ENCODE measurements around the gene KPNA6.

KPNA6 gene

GRCh38 chr1:32197837-32198236, 90.0 kb downstream of the KPNA6 start:
- Histone ChIP-seq H3K36me3 (ENCODE audit: control insufficient read depth, insufficient read depth, low read length) (peaks cover 36% of the 10 kb centered on the region), H3K27me3 (ENCODE audit: control insufficient read depth, insufficient read depth, low read length) (no peaks in the 10 kb centered on the region), H3K4me1 (ENCODE audit: control insufficient read depth, insufficient read depth, low read length) (peaks cover 6% of the 10 kb centered on the region), H3K4me3 (ENCODE audit: low read depth, low read length) (no peak overlapping the region), H3K9me3 (ENCODE audit: control insufficient read depth, insufficient read depth, low read length) (no peaks in the 10 kb centered on the region), H3K9ac (ENCODE audit: low read depth, low read length) (no peak overlapping the region)

- Histone ChIP-seq H3K4me1 (ENCODE audit: control insufficient read depth, insufficient read depth, low read length) (peaks cover 6% of the 10 kb centered on the region), H3K4me3 (ENCODE audit: low read depth, low read length) (no peak overlapping the region), H3K36me3 (ENCODE audit: control insufficient read depth, insufficient read depth, low read length) (peaks cover 31% of the 10 kb centered on the region), H3K27me3 (ENCODE audit: control insufficient read depth, insufficient read depth, low read length) (peaks cover under 1% of the 10 kb centered on the region), H3K9me3 (ENCODE audit: control insufficient read depth, insufficient read depth, low read length) (no peaks in the 10 kb centered on the region), H3K9ac (ENCODE audit: low read depth, low read length) (no peak overlapping the region)
Measured at GRCh38 chr1:32198237-32199042, 90.6 kb downstream of the KPNA6 start.

- Histone ChIP-seq H3K9me3 (ENCODE audit: control insufficient read depth, insufficient read depth, low read length) (no peaks in the 10 kb centered on the region), H3K9ac (ENCODE audit: low read depth, low read length) (peak overlapping the region; percentile 14), H3K36me3 (ENCODE audit: control insufficient read depth, insufficient read depth, low read length) (peaks cover 25% of the 10 kb centered on the region), H3K27me3 (ENCODE audit: control insufficient read depth, insufficient read depth, low read length) (peaks cover 8% of the 10 kb centered on the region), H3K4me3 (ENCODE audit: low read depth, low read length) (no peak overlapping the region), H3K4me1 (ENCODE audit: control insufficient read depth, insufficient read depth, low read length) (peaks cover 6% of the 10 kb centered on the region)
Measured at GRCh38 chr1:32199043-32199716, 91.3 kb downstream of the KPNA6 start.

- Histone ChIP-seq H3K9ac (ENCODE audit: low read depth, low read length) (peak overlapping the region; percentile 14), H3K4me3 (ENCODE audit: low read depth, low read length) (peak overlapping the region; percentile 63), H3K27me3 (ENCODE audit: control insufficient read depth, insufficient read depth, low read length) (peaks cover 13% of the 10 kb centered on the region), H3K36me3 (ENCODE audit: control insufficient read depth, insufficient read depth, low read length) (peaks cover 21% of the 10 kb centered on the region), H3K4me1 (ENCODE audit: control insufficient read depth, insufficient read depth, low read length) (peaks cover 7% of the 10 kb centered on the region), H3K9me3 (ENCODE audit: control insufficient read depth, insufficient read depth, low read length) (no peaks in the 10 kb centered on the region)
Measured at GRCh38 chr1:32199717-32200072, 91.8 kb downstream of the KPNA6 start.

GRCh38 chr1:32200226-32201010, 92.6 kb downstream of the KPNA6 start, which contains the start of gene CCDC28B:
Gene CCDC28B, plus strand, starts transcription at chr1:32200595. Its CDS starts 1,341 bp downstream, at chr1:32201936.
- H3K36me3 ChIP-seq (ENCODE audit: control insufficient read depth, insufficient read depth, low read length) = peaks cover 14% of the 10 kb centered on the region
- peak within 1 kb of the TSS; percentile 63 for H3K4me3 ChIP-seq (ENCODE audit: low read depth, low read length)
- H3K9me3 ChIP-seq (ENCODE audit: control insufficient read depth, insufficient read depth, low read length) = no peaks in the 10 kb centered on the region
- H3K27me3 ChIP-seq (ENCODE audit: control insufficient read depth, insufficient read depth, low read length) = peaks cover 16% of the 10 kb centered on the region
- H3K4me1 ChIP-seq (ENCODE audit: control insufficient read depth, insufficient read depth, low read length) = peaks cover 9% of the 10 kb centered on the region
- H3K9ac ChIP-seq (ENCODE audit: low read depth, low read length) = peak within 1 kb of the TSS; percentile 14

- no peaks in the 10 kb centered on the region for H3K9me3 ChIP-seq (ENCODE audit: control insufficient read depth, insufficient read depth, low read length)
- peak overlapping the region; percentile 63 for H3K4me3 ChIP-seq (ENCODE audit: low read depth, low read length)
- peaks cover 16% of the 10 kb centered on the region for H3K27me3 ChIP-seq (ENCODE audit: control insufficient read depth, insufficient read depth, low read length)
- peaks cover 10% of the 10 kb centered on the region for H3K4me1 ChIP-seq (ENCODE audit: control insufficient read depth, insufficient read depth, low read length)
- peaks cover 7% of the 10 kb centered on the region for H3K36me3 ChIP-seq (ENCODE audit: control insufficient read depth, insufficient read depth, low read length)
- no peak overlapping the region for H3K9ac ChIP-seq (ENCODE audit: low read depth, low read length)
Measured at GRCh38 chr1:32201011-32201855, 93.4 kb downstream of the KPNA6 start.

- Histone ChIP-seq H3K4me1 (ENCODE audit: control insufficient read depth, insufficient read depth, low read length) (peaks cover 12% of the 10 kb centered on the region), H3K4me3 (ENCODE audit: low read depth, low read length) (peak overlapping the region; percentile 96), H3K27me3 (ENCODE audit: control insufficient read depth, insufficient read depth, low read length) (peaks cover 16% of the 10 kb centered on the region), H3K9me3 (ENCODE audit: control insufficient read depth, insufficient read depth, low read length) (no peaks in the 10 kb centered on the region), H3K36me3 (ENCODE audit: control insufficient read depth, insufficient read depth, low read length) (no peaks in the 10 kb centered on the region), H3K9ac (ENCODE audit: low read depth, low read length) (peak overlapping the region; percentile 24)
Measured at GRCh38 chr1:32204943-32205361, 97.1 kb downstream of the KPNA6 start.

GRCh38 chr1:32205401-32206370, 97.8 kb downstream of the KPNA6 start, which contains the start of gene IQCC:
Gene IQCC, plus strand, starts transcription at chr1:32205671. Its CDS starts 11 bp downstream, at chr1:32205682.
- Histone ChIP-seq H3K9ac (ENCODE audit: low read depth, low read length) (peak within 1 kb of the TSS; percentile 87), H3K4me1 (ENCODE audit: control insufficient read depth, insufficient read depth, low read length) (peaks cover 12% of the 10 kb centered on the region), H3K4me3 (ENCODE audit: low read depth, low read length) (peak within 1 kb of the TSS; percentile 96)

GRCh38 chr1:32208469-32208868, 100.6 kb downstream of the KPNA6 start:
- peaks cover 15% of the 10 kb centered on the region for H3K27me3 ChIP-seq (ENCODE audit: control insufficient read depth, insufficient read depth, low read length)
- H3K36me3 ChIP-seq (ENCODE audit: control insufficient read depth, insufficient read depth, low read length) = no peaks in the 10 kb centered on the region
- H3K9ac ChIP-seq (ENCODE audit: low read depth, low read length) = no peak overlapping the region
- no peak overlapping the region for H3K4me3 ChIP-seq (ENCODE audit: low read depth, low read length)
- H3K4me1 ChIP-seq (ENCODE audit: control insufficient read depth, insufficient read depth, low read length) = peaks cover 6% of the 10 kb centered on the region
- no peaks in the 10 kb centered on the region for H3K9me3 ChIP-seq (ENCODE audit: control insufficient read depth, insufficient read depth, low read length)

More at GRCh38 chr1:32205401-32206370, 97.8 kb downstream of the KPNA6 start, which contains the start of gene IQCC:
- peaks cover 16% of the 10 kb centered on the region for H3K27me3 ChIP-seq (ENCODE audit: control insufficient read depth, insufficient read depth, low read length)
- H3K9me3 ChIP-seq (ENCODE audit: control insufficient read depth, insufficient read depth, low read length) = no peaks in the 10 kb centered on the region
- H3K36me3 ChIP-seq (ENCODE audit: control insufficient read depth, insufficient read depth, low read length) = no peaks in the 10 kb centered on the region

- no peaks in the 10 kb centered on the region for H3K9me3 ChIP-seq (ENCODE audit: control insufficient read depth, insufficient read depth, low read length)
- no peak within 1 kb of the TSS for H3K4me3 ChIP-seq (ENCODE audit: low read depth, low read length)
- H3K9ac ChIP-seq (ENCODE audit: low read depth, low read length) = no peak within 1 kb of the TSS
- peaks cover 2% of the 10 kb centered on the region for H3K36me3 ChIP-seq (ENCODE audit: control insufficient read depth, insufficient read depth, low read length)
- peaks cover 6% of the 10 kb centered on the region for H3K4me1 ChIP-seq (ENCODE audit: control insufficient read depth, insufficient read depth, low read length)
- peaks cover 11% of the 10 kb centered on the region for H3K27me3 ChIP-seq (ENCODE audit: control insufficient read depth, insufficient read depth, low read length)
Measured at GRCh38 chr1:32208891-32209328, 101.1 kb downstream of the KPNA6 start, which contains the start of gene DCDC2B. Gene DCDC2B, plus strand, starts transcription at chr1:32209089. Its CDS starts 5 bp downstream, at chr1:32209094.
